Measurements from ENCODE around the gene IMPA2. TPM values are rescaled to one million over a fixed set of nuclear protein-coding genes. Genes with fewer than 3 reads are reported as not detected.

The IMPA2 gene
- polyA plus RNA-seq, 1 experiment, result 12.8 TPM

DNA sequence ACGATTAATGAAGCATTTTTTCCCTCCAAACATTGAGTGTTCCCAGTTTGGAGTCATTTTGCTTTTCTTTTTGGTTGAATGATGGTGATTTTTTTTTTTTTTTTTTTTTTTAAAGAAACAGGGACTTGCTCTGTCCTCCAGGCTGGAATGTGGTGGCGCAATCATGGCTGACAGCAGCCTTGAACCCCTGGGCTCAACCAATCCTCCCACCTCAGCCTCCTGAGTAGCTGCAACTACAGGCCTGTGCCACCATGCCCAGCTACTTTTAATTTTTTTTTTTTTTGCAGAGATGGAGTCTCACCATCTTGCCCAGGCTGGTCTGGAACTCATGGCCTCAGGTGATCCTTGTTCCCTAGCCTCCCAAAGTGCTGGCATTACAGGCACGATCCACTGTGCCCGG is 46.2 kb downstream of the IMPA2 start:
- Histone ChIP-seq H3K27me3 (ENCODE audit: control insufficient read depth, insufficient read depth, low read length) (no peaks in the 10 kb centered on the region), H3K4me3 (ENCODE audit: low read depth, low read length) (no peak overlapping the region), H3K9me3 (ENCODE audit: control insufficient read depth, insufficient read depth, low read length) (no peaks in the 10 kb centered on the region; the same call in 1 of the 2 replicates), H3K27ac (ENCODE audit: low read depth, low read length) (no peak overlapping the region)
- TF ChIP-seq, protein P1, sequence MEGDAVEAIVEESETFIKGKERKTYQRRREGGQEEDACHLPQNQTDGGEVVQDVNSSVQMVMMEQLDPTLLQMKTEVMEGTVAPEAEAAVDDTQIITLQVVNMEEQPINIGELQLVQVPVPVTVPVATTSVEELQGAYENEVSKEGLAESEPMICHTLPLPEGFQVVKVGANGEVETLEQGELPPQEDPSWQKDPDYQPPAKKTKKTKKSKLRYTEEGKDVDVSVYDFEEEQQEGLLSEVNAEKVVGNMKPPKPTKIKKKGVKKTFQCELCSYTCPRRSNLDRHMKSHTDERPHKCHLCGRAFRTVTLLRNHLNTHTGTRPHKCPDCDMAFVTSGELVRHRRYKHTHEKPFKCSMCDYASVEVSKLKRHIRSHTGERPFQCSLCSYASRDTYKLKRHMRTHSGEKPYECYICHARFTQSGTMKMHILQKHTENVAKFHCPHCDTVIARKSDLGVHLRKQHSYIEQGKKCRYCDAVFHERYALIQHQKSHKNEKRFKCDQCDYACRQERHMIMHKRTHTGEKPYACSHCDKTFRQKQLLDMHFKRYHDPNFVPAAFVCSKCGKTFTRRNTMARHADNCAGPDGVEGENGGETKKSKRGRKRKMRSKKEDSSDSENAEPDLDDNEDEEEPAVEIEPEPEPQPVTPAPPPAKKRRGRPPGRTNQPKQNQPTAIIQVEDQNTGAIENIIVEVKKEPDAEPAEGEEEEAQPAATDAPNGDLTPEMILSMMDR (IDR thresholded peaks at IDR 0.05; ENCODE audit: low read depth, low read length), result no peak
- POLR2A ChIA-PET, result no interaction called here
- DNase-seq (ENCODE audit: low read depth, low spot score), result no peak
- CTCF ChIA-PET, result interaction anchor here (0.7 to 0.9 kb wide), 2 partner anchors 89 to 90 kb away, joined by 3 to 12 read pairs; no protein-coding TSS in a partner anchor

DNA sequence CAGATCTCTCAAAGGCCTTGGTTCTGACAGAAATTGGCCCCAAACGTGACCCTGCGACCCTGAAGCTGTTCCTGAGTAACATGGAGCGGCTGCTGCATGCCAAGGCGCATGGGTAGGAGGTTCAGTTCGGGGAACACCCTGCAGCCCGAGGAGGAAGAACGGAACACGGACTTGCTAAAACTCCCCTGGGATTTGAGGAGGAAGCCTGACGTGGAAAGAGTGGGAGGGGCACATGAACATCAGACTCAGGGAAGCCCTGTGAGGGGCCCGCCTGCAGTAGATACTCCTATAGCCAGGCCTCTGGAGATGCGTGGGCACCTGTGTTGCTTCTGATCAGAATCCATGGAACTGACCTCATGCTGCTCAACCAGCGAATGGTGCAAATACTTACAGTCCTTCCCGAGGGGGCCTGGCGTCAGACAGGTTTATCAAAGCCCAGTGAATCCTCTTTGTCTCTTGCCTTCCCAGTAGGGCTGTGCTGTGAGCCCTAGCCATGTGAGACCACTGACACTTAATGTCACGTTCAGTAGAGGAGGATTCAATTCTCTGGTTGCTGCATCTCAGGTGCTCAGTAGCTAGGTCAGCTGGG is 46.8 kb downstream of the IMPA2 start:
- CTCF ChIA-PET, result interaction anchor here (3.0 kb wide), 1 partner anchor 11 kb away, joined by 16 read pairs; no protein-coding TSS in a partner anchor

DNA sequence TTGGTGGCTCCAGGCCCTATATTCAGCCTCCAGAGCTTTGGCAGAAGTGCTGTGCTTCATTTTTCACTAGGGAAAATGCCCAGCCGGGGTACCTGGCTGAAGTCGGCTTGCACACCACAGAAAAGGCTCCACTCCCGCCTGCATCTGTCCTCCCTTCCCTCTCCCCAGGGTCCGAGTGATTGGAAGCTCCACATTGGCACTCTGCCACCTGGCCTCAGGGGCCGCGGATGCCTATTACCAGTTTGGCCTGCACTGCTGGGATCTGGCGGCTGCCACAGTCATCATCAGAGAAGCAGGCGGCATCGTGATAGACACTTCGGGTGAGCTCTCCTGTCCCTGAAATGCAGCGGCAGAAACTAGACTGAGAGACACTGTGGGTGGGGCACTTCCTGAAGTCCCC is 47.4 kb downstream of the IMPA2 start:
- H3K27me3 ChIP-seq (ENCODE audit: control insufficient read depth, insufficient read depth, low read length), result no peaks in the 10 kb centered on the region
- ChIA-PET CTCF (interaction anchor here (3.0 kb wide), 1 partner anchor 10 kb away, joined by 16 read pairs; no protein-coding TSS in a partner anchor), POLR2A (no interaction called here)
- no peak overlapping the region for H3K4me3 ChIP-seq (ENCODE audit: low read depth, low read length)
- H3K27ac ChIP-seq (ENCODE audit: low read depth, low read length), result no peak overlapping the region
- DNase-seq (ENCODE audit: low read depth, low spot score), result no peak
- TF ChIP-seq, protein P1 (IDR thresholded peaks at IDR 0.05; ENCODE audit: low read depth, low read length), result no peak
- H3K9me3 ChIP-seq (ENCODE audit: control insufficient read depth, insufficient read depth, low read length), result no peaks in the 10 kb centered on the region; the same call in 1 of the 2 replicates

More for the DNA sequence above, 46.8 kb downstream of the IMPA2 start:
- Histone ChIP-seq H3K27ac (ENCODE audit: low read depth, low read length) (no peak overlapping the region), H3K9me3 (ENCODE audit: control insufficient read depth, insufficient read depth, low read length) (no peaks in the 10 kb centered on the region; the same call in 1 of the 2 replicates), H3K4me3 (ENCODE audit: low read depth, low read length) (no peak overlapping the region), H3K27me3 (ENCODE audit: control insufficient read depth, insufficient read depth, low read length) (no peaks in the 10 kb centered on the region)
- TF ChIP-seq, protein P1 (IDR thresholded peaks at IDR 0.05; ENCODE audit: low read depth, low read length), result no peak
- POLR2A ChIA-PET, result no interaction called here
- no peak for DNase-seq (ENCODE audit: low read depth, low spot score)

DNA sequence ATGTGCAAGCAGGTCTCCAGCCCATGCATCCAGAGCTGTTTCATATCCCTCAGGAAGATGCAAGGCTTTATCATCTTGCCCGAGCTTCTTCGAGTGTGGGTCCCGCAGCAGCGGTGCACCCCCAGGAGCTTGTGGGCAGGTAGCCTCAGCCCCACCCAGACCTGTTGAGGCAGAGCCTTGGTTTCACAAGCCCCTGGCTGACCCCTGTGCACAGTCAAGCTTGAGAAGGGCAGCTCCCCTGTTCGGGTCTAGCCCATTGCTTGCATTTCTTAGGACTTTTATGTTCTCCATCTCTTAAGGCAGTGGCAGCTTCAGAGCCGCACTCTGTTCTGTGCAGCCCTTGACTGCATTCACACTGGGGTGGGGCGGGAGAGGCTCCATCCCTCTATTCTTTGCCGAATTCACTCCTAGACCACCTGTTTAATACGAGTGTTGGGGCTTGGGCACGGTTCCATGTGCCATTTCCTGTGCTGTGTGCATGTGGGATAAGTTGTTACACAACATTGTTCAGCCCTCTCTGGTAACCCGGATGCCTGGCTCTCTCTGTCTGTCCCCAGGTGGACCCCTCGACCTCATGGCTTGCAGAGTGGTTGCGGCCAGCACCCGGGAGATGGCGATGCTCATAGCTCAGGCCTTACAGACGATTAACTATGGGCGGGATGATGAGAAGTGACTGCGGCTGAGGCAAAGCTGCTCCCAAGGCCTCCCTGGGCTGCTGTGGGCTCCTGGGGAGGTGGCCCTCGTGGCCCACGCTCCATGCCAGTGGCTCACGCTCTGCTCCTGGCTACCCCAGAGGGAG is 48.7 kb downstream of the IMPA2 start:
- Histone ChIP-seq H3K27ac (ENCODE audit: low read depth, low read length) (no peak overlapping the region), H3K27me3 (ENCODE audit: control insufficient read depth, insufficient read depth, low read length) (no peaks in the 10 kb centered on the region), H3K4me3 (ENCODE audit: low read depth, low read length) (no peak overlapping the region), H3K9me3 (ENCODE audit: control insufficient read depth, insufficient read depth, low read length) (no peaks in the 10 kb centered on the region; the same call in 1 of the 2 replicates)
- DNase-seq (ENCODE audit: low read depth, low spot score), result no peak
- TF ChIP-seq, protein P1 (IDR thresholded peaks at IDR 0.05; ENCODE audit: low read depth, low read length), result no peak
- POLR2A ChIA-PET, result no interaction called here
- CTCF ChIA-PET, result interaction anchor here (1.2 to 4.9 kb wide), 3 partner anchors 9 to 375 kb away, joined by 3 to 21 read pairs (median 16); no protein-coding TSS in a partner anchor

DNA sequence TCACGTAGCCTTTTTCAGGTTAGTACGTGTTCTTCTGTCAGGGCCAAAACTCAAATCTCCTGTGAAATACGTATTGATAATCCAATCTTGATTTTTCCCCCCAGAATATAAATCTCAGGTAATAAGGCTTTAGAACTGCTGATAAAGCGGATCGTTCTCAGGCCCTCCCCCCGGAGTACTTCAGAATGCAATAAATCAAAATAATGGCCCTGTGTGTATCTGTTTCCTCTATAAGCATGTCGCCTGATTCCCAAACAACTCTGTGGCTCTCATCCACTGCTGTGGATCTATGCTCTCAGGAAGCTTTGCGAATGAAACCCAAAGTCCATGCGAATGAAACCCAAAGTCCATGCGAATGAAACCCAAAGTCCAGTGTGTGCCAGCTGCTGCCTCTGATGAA is 49.4 kb downstream of the IMPA2 start:
- Histone ChIP-seq H3K9me3 (ENCODE audit: control insufficient read depth, insufficient read depth, low read length) (no peaks in the 10 kb centered on the region; the same call in 1 of the 2 replicates), H3K27me3 (ENCODE audit: control insufficient read depth, insufficient read depth, low read length) (no peaks in the 10 kb centered on the region), H3K4me3 (ENCODE audit: low read depth, low read length) (no peak overlapping the region), H3K27ac (ENCODE audit: low read depth, low read length) (peak overlapping the region; percentile 11)
- ChIA-PET CTCF (interaction anchor here (3.0 to 4.9 kb wide), 2 partner anchors 8 to 93 kb away, joined by 16 to 21 read pairs; no protein-coding TSS in a partner anchor), POLR2A (no interaction called here)
- TF ChIP-seq, protein P1 (IDR thresholded peaks at IDR 0.05; ENCODE audit: low read depth, low read length), result no peak
- DNase-seq (ENCODE audit: low read depth, low spot score), result no peak

Measured in AG04450 (cell line).